HG02642 (cell line): Measurements from ENCODE around the gene ABTB2.

Experiments
- ATAC-seq: cut with Tn5 transposase; IDR thresholded peaks from one replicate; pipeline ENCODE4 v1.9.1; 2021; ENCODE audit warnings: mild to moderate bottlenecking; ENCODE audit not compliant: unreplicated experiment, poor library complexity

Gene ABTB2

GRCh38 chr11:34344410-34344767 lies 13.4 kb downstream of the ABTB2 start:
- ATAC-seq = no peak

GRCh38 chr11:34343686-34344085 lies 14.1 kb downstream of the ABTB2 start:
- ATAC-seq = no peak

GRCh38 chr11:34343153-34343552 lies 14.7 kb downstream of the ABTB2 start:
- ATAC-seq = no peak

- no peak for ATAC-seq
Measured at GRCh38 chr11:34341931-34342533, 15.8 kb downstream of the ABTB2 start.

- ATAC-seq = no peak
Measured at GRCh38 chr11:34341096-34341495, 16.7 kb downstream of the ABTB2 start.

GRCh38 chr11:34340653-34341052 lies 17.2 kb downstream of the ABTB2 start:
- no peak for ATAC-seq

- peak; percentile 78 for ATAC-seq
Measured at GRCh38 chr11:34339149-34340064, 18.4 kb downstream of the ABTB2 start.

- no peak for ATAC-seq
Measured at GRCh38 chr11:34337016-34337415, 20.8 kb downstream of the ABTB2 start.

- ATAC-seq = no peak
Measured at GRCh38 chr11:34335801-34336200, 22.0 kb downstream of the ABTB2 start.

- no peak for ATAC-seq
Measured at GRCh38 chr11:34335331-34335730, 22.5 kb downstream of the ABTB2 start.

GRCh38 chr11:34333787-34334186 lies 24.0 kb downstream of the ABTB2 start:
- no peak for ATAC-seq

- ATAC-seq = no peak
Measured at GRCh38 chr11:34332524-34332923, 25.3 kb downstream of the ABTB2 start.

GRCh38 chr11:34331736-34332135 lies 26.1 kb downstream of the ABTB2 start:
- ATAC-seq = no peak

- ATAC-seq = no peak
Measured at GRCh38 chr11:34331329-34331728, 26.5 kb downstream of the ABTB2 start.

GRCh38 chr11:34330653-34331052 lies 27.2 kb downstream of the ABTB2 start:
- no peak for ATAC-seq

GRCh38 chr11:34329876-34330275 lies 27.9 kb downstream of the ABTB2 start:
- no peak for ATAC-seq

- ATAC-seq = no peak
Measured at GRCh38 chr11:34328632-34328910, 29.2 kb downstream of the ABTB2 start.

- no peak for ATAC-seq
Measured at GRCh38 chr11:34327804-34328631, 29.8 kb downstream of the ABTB2 start.

- ATAC-seq = no peak
Measured at GRCh38 chr11:34324466-34324865, 33.3 kb downstream of the ABTB2 start.

GRCh38 chr11:34323601-34324000 lies 34.2 kb downstream of the ABTB2 start:
- no peak for ATAC-seq
